Activated CD8-positive, alpha-beta memory T cell treated with anti-CD3 and anti-CD28 coated beads, Interleukin-2, amount 10 ng/mL, durations not matched to agents 7 days and 5 days (primary cell): ENCODE results near the gene BLM. TPM values are rescaled to one million over a fixed set of nuclear protein-coding genes. Genes with fewer than 3 reads are reported as not detected.
"Not testable (repeated sequence)": the region's sequence is repeated elsewhere in the genome, so short reads cannot be mapped to it uniquely, and the experiment has no call there.

Source experiments
- ATAC-seq: fragments of 150-1000 bp; cut with Tn5 transposase; one replicate; pipeline ENCODE4 v1.10.0; 2021; ENCODE audit warnings: moderate library complexity
- CTCF ChIA-PET: fragments of 350-600 bp; sonication (Branson Sonifier 250); formaldehyde crosslinking; loops from one replicate; lab custom pipeline; 2021; ENCODE audit warnings: antibody characterized with exemption; lab: Charles Lee
- DNase-seq: peaks from one replicate; pipeline ENCODE4 v3.0.0-alpha.2; 2020
- H3K27ac Mint-ChIP-seq: one replicate; pipeline ENCODE4 v1.8.0; 2021; ENCODE audit warnings: mild to moderate bottlenecking, mixed read lengths
- H3K27me3 Mint-ChIP-seq: one replicate; pipeline ENCODE4 v1.8.0; 2021; ENCODE audit warnings: mixed read lengths
- H3K36me3 Mint-ChIP-seq: one replicate; pipeline ENCODE4 v1.8.0; 2021; ENCODE audit warnings: mild to moderate bottlenecking, mixed read lengths
- H3K4me1 Mint-ChIP-seq: one replicate; pipeline ENCODE4 v1.8.0; 2021; ENCODE audit warnings: mixed read lengths
- H3K4me3 Mint-ChIP-seq: one replicate; pipeline ENCODE4 v1.8.0; 2021; ENCODE audit warnings: mild to moderate bottlenecking, moderate library complexity, mixed read lengths
- H3K9me3 Mint-ChIP-seq: one replicate; pipeline ENCODE4 v1.8.0; 2022; ENCODE audit warnings: low read depth, mixed read lengths
- total RNA-seq, 2 experiments: library from RNA; stranded (reverse); gene quantifications; one replicate each; pipeline ENCODE4 v1.2.3, GENCODE V29; 2021

The BLM gene
- total RNA-seq, 2 experiments from 2014 or later = 83.4 to 92.7 TPM

DNA sequence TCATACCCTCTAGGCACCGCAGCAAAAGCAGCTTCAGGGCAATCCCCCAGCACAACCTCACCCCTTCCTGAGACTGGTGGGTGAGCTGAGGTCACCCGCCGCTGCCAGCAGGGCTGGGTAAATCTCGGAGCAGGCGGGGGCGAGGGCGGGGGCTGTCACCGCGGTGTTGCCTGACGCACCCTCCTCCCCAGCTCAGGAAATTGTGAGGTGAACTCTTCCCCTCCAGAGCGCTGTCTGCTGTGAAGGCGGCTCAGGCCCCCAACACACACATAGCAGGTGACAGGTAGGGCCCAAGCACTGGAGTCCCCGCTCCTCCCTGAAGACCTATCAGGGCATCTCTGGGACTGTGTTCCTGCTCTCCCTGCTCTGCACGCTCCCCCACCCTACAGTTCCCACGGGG lies 121.0 kb downstream of the BLM start:
- peak; percentile 93 for DNase-seq
- peaks cover 83% of the 10 kb centered on the region for H3K4me1 Mint-ChIP-seq
- peaks cover 14% of the 10 kb centered on the region for H3K36me3 Mint-ChIP-seq
- H3K4me3 Mint-ChIP-seq = peak overlapping the region; percentile 80
- no peaks in the 10 kb centered on the region for H3K27me3 Mint-ChIP-seq
- ATAC-seq = peak; percentile 86
- H3K27ac Mint-ChIP-seq = peak overlapping the region; percentile 95
- H3K9me3 Mint-ChIP-seq = no peaks in the 10 kb centered on the region
- CTCF ChIA-PET = interaction anchor here (0.9 to 3.7 kb wide), 10 partner anchors 8 to 94 kb away, joined by 3 to 29 read pairs (median 4); partner anchors contain the start of gene HDDC3

DNA sequence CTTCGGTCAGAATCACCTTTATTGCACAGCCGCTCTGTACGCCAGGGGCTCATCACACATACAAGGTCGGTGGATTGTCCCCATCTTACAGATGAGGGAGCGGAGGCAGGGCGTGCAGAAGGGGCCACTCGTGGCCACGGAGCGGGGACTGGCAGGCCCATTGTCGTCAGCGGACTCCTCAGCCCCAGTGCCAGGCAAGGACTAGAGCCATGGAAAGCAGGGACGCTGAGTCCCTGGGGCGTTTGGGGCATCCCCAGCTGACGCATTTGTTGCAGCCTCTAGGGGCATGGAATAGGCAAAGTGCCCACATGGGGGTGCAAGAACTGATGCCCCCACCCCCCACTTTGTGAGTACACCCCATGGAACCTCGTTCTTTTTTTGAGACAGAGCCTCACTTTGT lies 121.4 kb downstream of the BLM start:
- DNase-seq (no peak), ATAC-seq (no peak)
- CTCF ChIA-PET = interaction anchor here (0.9 to 3.7 kb wide), 10 partner anchors 8 to 160 kb away, joined by 3 to 29 read pairs (median 4); partner anchors contain the start of gene HDDC3
- H3K36me3 Mint-ChIP-seq = peaks cover 15% of the 10 kb centered on the region
- peak overlapping the region; percentile 95 for H3K27ac Mint-ChIP-seq
- no peaks in the 10 kb centered on the region for H3K27me3 Mint-ChIP-seq
- no peaks in the 10 kb centered on the region for H3K9me3 Mint-ChIP-seq
- H3K4me3 Mint-ChIP-seq = peak overlapping the region; percentile 80
- peaks cover 83% of the 10 kb centered on the region for H3K4me1 Mint-ChIP-seq

DNA sequence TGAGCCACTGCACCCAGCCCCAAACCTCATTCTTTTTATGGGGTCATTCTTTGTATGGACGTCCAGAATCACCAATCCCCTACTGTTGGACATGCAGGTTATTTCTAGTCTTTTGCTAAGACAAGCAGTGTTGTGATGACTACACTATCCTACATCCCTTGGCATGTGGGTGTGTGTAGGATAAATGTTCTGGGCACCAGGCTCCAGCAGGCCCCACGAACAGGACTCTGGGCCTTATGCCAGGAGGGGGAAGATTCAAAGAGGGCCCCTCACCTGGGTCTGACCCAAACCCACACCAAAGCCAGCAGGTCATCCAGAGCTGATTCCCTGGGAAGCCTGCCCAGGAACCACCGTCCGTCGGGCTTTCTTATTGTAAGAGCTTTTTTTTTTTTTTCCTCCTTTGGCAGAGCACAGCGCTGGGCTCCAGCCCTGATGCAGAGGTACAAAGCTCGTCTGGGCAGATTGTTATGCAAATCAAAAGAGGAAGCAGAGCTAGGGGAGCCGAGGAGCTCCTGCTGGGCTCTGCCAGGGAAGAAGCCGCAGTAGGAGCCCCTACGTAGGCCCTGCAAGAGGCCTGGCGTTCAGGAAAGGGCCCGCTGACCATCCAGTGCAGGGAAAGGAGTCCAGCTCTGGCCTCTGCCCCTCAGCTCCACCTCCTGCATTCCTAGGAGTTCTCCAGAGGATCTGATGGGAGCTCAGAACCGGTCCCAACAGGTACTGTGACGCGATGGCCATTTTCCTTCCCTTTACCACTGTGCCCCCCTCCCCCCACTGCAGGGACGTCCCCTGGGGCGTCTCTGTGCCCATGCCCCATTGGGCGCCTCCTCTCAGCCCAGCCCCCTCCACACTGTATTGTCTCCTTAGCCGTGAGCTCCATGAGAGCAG lies 122.3 kb downstream of the BLM start:
- no peak for DNase-seq
- H3K4me3 Mint-ChIP-seq = peak overlapping the region; percentile 80
- CTCF ChIA-PET = interaction anchor here (1.0 to 3.7 kb wide), 8 partner anchors 9 to 161 kb away, joined by 3 to 29 read pairs (median 4); partner anchors contain the start of gene HDDC3
- no peaks in the 10 kb centered on the region for H3K9me3 Mint-ChIP-seq
- H3K27me3 Mint-ChIP-seq = no peaks in the 10 kb centered on the region
- H3K27ac Mint-ChIP-seq = peak overlapping the region; percentile 95
- no peak for ATAC-seq
- H3K36me3 Mint-ChIP-seq = peaks cover 18% of the 10 kb centered on the region
- peaks cover 83% of the 10 kb centered on the region for H3K4me1 Mint-ChIP-seq

DNA sequence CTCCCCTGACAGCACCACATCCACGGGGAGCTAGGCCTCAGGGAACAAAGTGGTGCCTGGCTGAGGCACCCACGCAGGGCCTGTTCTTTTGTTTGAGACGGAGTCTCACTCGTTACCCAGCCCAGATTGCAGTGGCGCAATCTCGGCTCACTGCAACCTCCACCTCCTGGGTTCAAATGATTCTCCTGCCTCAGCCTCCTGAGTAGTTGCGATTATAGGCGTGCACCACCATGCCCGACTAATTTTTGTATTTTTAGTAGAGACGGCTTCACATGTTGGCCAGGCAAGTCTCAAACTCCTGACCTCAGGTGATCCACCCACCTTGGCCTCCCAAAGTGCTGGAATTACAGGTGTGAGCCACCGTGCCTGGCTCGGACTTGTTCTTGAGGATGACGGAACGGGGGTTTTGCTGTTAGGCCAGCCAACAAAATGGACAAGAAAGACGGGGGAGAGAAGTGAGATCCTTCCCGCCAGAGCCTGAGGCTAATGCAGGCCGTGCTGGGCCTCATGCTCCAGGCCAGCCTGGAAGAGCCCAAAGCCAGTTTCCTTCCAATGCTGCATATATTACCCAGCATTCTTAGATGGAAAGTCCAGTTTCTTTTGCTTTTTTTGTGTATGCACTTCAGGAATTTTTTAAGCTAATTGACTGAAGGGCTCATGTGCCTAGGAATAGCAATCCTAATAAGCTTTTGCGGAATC lies 123.2 kb downstream of the BLM start:
- H3K4me3 Mint-ChIP-seq = peak overlapping the region; percentile 26
- H3K36me3 Mint-ChIP-seq = peaks cover 18% of the 10 kb centered on the region
- H3K9me3 Mint-ChIP-seq = no peaks in the 10 kb centered on the region
- ATAC-seq = no peak
- peaks cover 81% of the 10 kb centered on the region for H3K4me1 Mint-ChIP-seq
- H3K27ac Mint-ChIP-seq = peak overlapping the region; percentile 95
- CTCF ChIA-PET = interaction anchor here (1.0 to 3.7 kb wide), 6 partner anchors 10 to 60 kb away, joined by 4 to 29 read pairs (median 4); no protein-coding TSS in a partner anchor
- DNase-seq = no peak
- H3K27me3 Mint-ChIP-seq = no peaks in the 10 kb centered on the region

DNA sequence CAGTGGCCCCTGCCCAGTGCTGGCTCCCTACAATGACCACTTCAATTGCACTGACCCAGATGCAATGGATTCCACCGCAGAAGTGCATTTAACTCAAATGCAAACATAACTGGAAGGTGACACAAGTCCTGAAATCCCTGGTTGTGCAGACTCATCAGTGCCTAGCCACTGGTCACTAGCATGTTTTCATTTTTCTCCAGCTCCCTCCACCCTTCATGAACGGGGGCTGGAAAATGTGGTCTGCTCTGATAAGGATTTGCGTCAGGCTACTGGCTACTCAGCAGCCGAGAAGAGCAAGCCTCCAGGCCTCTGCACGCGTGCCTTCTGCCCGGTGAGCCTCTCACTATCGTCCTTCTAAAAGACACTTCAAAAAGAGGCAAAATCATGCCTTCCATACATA lies 123.8 kb downstream of the BLM start:
- Mint-ChIP-seq H3K36me3 (peaks cover 19% of the 10 kb centered on the region), H3K27ac (peak overlapping the region; percentile 28), H3K27me3 (no peaks in the 10 kb centered on the region), H3K4me3 (no peak overlapping the region), H3K4me1 (peaks cover 81% of the 10 kb centered on the region), H3K9me3 (no peaks in the 10 kb centered on the region)
- DNase-seq (no peak), ATAC-seq (no peak)
- CTCF ChIA-PET = interaction anchor here (1.1 to 1.8 kb wide), 4 partner anchors 9 to 23 kb away, joined by 3 to 6 read pairs (median 4); no protein-coding TSS in a partner anchor

DNA sequence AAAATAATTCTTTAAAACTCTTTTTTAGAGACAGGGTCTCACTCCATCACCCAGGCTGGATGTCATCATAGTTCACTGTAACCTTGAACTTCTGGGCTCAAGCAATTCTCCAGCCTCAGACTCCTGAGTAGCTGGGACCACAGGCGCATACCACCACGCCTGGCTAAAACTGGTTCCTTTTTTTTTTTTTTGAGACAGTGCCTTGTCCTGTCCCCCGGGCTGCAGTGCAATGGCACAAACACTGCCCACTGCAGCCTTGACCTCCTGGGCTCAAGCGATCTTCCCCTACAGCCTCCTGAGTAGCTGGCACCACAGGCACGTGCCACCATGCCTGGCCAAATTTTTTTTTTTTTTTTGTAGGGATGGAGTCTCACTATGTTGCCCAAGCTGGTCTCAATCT lies 127.5 kb downstream of the BLM start:
- peaks cover 28% of the 10 kb centered on the region for H3K36me3 Mint-ChIP-seq
- H3K27me3 Mint-ChIP-seq = no peaks in the 10 kb centered on the region
- H3K4me1 Mint-ChIP-seq = peaks cover 65% of the 10 kb centered on the region
- CTCF ChIA-PET = interaction anchor here (0.7 to 1.1 kb wide), 4 partner anchors 30 to 87 kb away, joined by 3 to 4 read pairs (median 3); no protein-coding TSS in a partner anchor
- H3K4me3 Mint-ChIP-seq = no peak overlapping the region
- no peak for DNase-seq
- ATAC-seq = no peak
- H3K9me3 Mint-ChIP-seq = no peaks in the 10 kb centered on the region
- peak overlapping the region; percentile 91 for H3K27ac Mint-ChIP-seq

DNA sequence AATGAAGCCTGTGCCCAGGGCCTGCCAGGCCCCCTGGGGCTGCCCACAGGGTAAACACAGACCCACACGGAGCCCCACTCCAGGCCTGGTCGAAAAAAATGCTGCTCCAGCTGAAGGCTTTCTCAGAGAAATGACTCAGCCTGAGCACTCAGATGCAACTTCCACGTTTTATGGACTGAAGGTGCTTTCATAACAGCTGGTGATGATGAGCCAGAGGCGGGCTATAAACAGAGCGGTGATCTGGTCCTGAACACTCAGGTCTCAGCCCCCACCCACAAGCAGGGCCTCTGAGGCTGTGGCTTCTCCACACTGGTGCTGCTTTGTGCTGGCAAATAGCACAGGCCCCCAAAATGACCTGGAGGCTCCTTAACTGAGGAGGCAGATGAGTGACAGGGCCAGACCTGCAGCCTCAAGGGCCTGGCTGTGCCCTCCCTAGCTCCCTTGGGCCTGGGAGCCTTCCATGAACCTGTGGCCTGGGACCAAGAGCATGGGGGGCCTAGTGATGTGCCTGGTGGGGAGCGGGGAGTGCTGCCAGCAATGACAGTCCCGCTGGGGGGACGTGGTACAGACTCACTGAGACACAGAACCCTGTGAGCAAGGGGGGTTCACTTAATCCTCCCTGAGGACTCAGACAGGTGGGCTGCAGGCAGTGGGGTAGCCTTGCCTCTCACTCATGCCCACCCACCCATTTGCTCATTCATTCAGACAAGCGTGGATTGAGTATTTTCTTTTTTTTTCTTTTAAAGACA lies 128.2 kb downstream of the BLM start:
- H3K4me3 Mint-ChIP-seq = no peak overlapping the region

DNA sequence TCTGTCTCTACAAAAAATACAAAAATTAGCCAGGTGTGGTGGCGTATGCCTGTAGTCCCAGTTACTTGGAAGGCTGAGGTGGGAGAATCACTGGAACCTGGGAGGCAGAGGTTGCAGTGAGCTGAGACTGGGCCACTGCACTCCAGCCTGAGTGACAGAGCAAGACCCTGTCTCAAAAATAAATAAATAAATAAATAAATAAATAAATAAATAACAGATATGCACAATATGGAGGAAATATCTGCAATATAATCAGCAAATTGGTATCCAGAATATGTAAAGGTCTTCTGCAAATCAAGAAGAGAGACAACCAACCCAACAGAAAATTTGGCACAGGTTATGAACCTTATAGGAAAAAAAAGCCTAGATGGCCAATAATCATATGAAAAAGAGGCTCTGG lies 132.3 kb downstream of the BLM start:
- Mint-ChIP-seq H3K4me1 (peaks cover 76% of the 10 kb centered on the region), H3K27ac (peak overlapping the region; percentile 43), H3K36me3 (peaks cover 32% of the 10 kb centered on the region)
- CTCF ChIA-PET = interaction anchor here (1.0 to 6.5 kb wide), 5 partner anchors 8 to 132 kb away, joined by 3 to 54 read pairs (median 6); partner anchors contain the start of gene BLM
- not testable (repeated sequence) for DNase-seq, H3K27me3 Mint-ChIP-seq, ATAC-seq, H3K9me3 Mint-ChIP-seq, H3K4me3 Mint-ChIP-seq

More for the DNA sequence above, 128.2 kb downstream of the BLM start:
- H3K36me3 Mint-ChIP-seq = peaks cover 29% of the 10 kb centered on the region
- ATAC-seq = peak; percentile 91
- CTCF ChIA-PET = interaction anchor here (0.8 to 1.3 kb wide), 5 partner anchors 10 to 86 kb away, joined by 3 to 4 read pairs (median 3); no protein-coding TSS in a partner anchor
- peak; percentile 85 for DNase-seq
- H3K27me3 Mint-ChIP-seq = no peaks in the 10 kb centered on the region
- H3K9me3 Mint-ChIP-seq = no peaks in the 10 kb centered on the region
- H3K27ac Mint-ChIP-seq = peak overlapping the region; percentile 91
- peaks cover 65% of the 10 kb centered on the region for H3K4me1 Mint-ChIP-seq

DNA sequence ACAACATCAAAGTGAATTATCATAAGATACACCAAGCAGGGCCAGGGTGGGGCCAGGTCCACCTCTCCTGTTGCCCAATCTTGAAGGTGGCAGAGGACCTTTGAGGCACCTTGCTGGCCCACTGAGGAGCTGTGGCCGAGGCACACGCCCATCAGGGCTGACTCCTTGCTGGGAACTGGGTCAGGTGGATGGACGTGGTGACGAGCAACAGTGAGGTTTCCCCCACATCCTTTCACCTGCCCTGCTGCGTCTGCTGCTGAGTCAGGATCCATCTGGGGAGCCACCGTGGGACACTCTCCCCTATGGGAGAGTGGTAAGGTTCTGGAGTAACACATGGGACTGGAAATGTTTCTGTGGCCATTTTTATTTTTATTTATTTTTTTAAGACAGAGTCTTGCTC lies 134.0 kb downstream of the BLM start:
- peak overlapping the region; percentile 98 for H3K27ac Mint-ChIP-seq
- H3K36me3 Mint-ChIP-seq = peaks cover 35% of the 10 kb centered on the region
- peaks cover 80% of the 10 kb centered on the region for H3K4me1 Mint-ChIP-seq
- CTCF ChIA-PET = interaction anchor here (1.0 to 6.5 kb wide), 13 partner anchors 8 to 173 kb away, joined by 3 to 54 read pairs (median 6); partner anchors contain the start of genes FURIN and HDDC3
- no peaks in the 10 kb centered on the region for H3K27me3 Mint-ChIP-seq
- no peaks in the 10 kb centered on the region for H3K9me3 Mint-ChIP-seq
- peak overlapping the region; percentile 60 for H3K4me3 Mint-ChIP-seq
- DNase-seq (peak; percentile 85), ATAC-seq (peak; percentile 37)

DNA sequence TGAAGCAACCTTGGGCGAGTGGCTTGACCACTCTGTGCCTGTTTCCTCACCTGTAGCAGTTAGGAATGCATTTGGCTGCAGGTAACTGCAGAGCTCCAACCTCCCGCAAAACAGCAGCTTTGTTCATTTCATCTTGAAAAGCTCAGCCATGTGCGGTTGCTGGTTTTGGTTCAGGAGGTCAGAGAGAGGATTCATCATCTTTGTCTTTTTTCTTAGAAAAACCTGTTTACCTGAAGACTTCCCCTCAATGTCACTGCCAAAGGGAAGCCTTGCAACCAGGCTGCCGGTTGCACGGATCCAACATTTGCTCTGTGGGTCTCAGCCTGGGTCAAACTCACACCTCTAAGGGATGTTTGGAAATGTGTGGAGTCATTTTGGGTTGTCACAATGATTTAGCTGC lies 134.8 kb downstream of the BLM start:
- H3K36me3 Mint-ChIP-seq = peaks cover 31% of the 10 kb centered on the region
- ATAC-seq = peak; percentile 17
- H3K9me3 Mint-ChIP-seq = no peaks in the 10 kb centered on the region
- H3K27ac Mint-ChIP-seq = peak overlapping the region; percentile 98
- CTCF ChIA-PET = interaction anchor here (0.7 to 6.5 kb wide), 16 partner anchors 9 to 174 kb away, joined by 3 to 54 read pairs (median 5); partner anchors contain the start of genes FURIN and HDDC3
- H3K4me1 Mint-ChIP-seq = peaks cover 83% of the 10 kb centered on the region
- H3K4me3 Mint-ChIP-seq = peak overlapping the region; percentile 60
- H3K27me3 Mint-ChIP-seq = no peaks in the 10 kb centered on the region
- peak; percentile 90 for DNase-seq

DNA sequence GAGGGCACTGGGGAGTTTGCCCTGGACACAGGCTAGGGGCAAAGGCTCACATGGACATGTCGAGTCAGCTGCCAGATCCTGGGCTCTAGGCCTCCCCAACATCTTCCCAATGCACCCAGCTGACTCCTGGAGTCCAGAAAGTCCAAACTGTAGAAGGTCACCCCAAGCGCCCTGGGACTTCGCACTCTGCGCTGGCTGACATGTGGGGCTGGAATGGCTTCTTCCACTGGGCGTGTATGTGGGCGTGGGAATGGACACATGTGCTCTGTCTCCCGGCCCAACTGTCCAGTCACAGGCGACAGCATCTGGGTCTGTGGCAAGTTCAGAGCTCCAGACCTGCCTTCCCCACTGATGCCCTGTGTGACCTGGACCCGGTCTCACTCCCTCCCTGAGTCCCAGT lies 138.0 kb downstream of the BLM start:
- Mint-ChIP-seq H3K4me3 (no peak overlapping the region), H3K36me3 (peaks cover 24% of the 10 kb centered on the region), H3K4me1 (peaks cover 88% of the 10 kb centered on the region), H3K27me3 (no peaks in the 10 kb centered on the region), H3K9me3 (no peaks in the 10 kb centered on the region), H3K27ac (peak overlapping the region; percentile 98)
- no peak for ATAC-seq
- DNase-seq = no peak
- CTCF ChIA-PET = interaction anchor here (0.8 to 4.8 kb wide), 8 partner anchors 10 to 76 kb away, joined by 3 to 26 read pairs (median 4); partner anchors contain the start of gene HDDC3

DNA sequence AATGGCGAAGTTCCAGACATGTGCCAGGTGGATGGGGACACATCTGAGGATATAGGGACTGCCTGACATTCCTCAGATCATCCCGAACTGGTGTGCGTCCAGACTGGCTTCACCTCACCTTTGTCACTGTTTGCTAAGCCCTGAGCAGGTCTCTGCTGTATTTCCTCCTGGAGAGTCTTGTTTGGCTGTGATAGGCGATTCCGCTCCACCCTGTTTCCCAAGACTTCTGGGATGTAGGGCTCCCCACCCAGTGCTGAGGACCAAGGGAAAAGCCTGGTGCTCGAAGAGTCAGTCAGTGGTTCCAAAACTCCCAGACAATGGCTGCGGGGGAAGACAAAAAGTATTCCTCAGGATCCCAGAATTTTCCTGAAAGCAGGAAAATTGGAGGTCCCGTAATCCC lies 140.2 kb downstream of the BLM start:
- H3K9me3 Mint-ChIP-seq = no peaks in the 10 kb centered on the region
- peaks cover 79% of the 10 kb centered on the region for H3K4me1 Mint-ChIP-seq
- peak overlapping the region; percentile 66 for H3K27ac Mint-ChIP-seq
- no peak overlapping the region for H3K4me3 Mint-ChIP-seq
- DNase-seq (no peak), ATAC-seq (no peak)
- no peaks in the 10 kb centered on the region for H3K27me3 Mint-ChIP-seq
- CTCF ChIA-PET = interaction anchor here (0.9 to 1.1 kb wide), 2 partner anchors 11 to 13 kb away, joined by 3 to 4 read pairs; partner anchors contain the start of gene FURIN
- H3K36me3 Mint-ChIP-seq = peaks cover 17% of the 10 kb centered on the region
